Activated naive CD4-positive, alpha-beta T cell treated with anti-CD3 and anti-CD28 coated beads, Interleukin-2, amount 10 ng/mL, durations not matched to agents 5 hours and 36 hours (primary cell): ENCODE data around the gene BEX5. TPM values are rescaled to one million over a fixed set of nuclear protein-coding genes. Genes with fewer than 3 reads are reported as not detected.

Source experiments
- total RNA-seq, 2 experiments: library from RNA; stranded (reverse); gene quantifications; one replicate each; pipeline ENCODE4 v1.2.3, GENCODE V29; 2021

Gene BEX5
- total RNA-seq: 1 to 10 TPM; 4.6 to 5.8 TPM

DNA sequence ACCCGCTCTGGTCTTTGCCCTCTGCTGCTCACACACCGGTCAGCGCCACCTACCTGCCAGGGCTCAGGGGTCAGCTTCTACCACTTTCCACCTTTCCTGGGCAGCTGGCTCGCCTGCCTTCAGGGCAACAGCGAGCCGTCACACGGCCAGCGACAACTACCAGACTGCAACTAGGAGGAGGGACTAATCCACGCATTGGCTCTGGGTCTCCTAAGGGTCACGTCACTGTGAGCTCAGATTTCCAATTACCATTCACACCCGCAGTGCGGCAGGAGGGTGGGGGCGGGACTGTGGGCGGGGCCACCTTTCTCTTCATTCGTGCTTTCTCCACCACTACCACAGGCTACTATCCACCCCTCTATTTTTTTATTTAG lies at the start of gene BEX5:
BEX5 (minus strand) TSS at position 172 of the 374 bp plus-strand sequence. CDS start 1,712 bp downstream, outside the sequence.

GRCh38 chrX:102142274-102142673 lies 13.5 kb downstream of the BEX5 start, which contains the start of gene TCEAL6:
Gene TCEAL6 (minus strand): TSS chrX:102142481.

DNA sequence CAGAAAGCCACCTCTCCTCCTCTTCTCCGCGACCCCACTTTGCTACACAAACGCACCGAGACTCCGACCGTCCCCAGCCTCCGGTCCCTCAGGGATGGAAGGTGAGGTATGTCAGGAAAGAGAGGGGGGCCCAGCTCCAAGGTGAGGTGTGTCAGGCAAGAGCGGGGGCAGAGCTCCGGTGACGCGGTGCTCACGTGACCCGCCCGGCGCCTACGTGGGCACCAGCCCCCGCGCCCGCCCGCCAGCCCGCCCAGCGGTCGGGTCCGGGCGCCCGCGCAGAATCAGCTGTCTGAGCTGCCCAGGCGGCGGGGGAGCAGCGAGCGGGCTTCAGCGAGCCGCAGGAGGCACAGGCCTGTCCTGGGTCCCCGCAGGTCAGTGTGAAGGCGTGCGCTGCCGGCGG lies 30.3 kb downstream of the BEX5 start, which contains the start of gene TCEAL2:
TCEAL2 (plus strand) TSS at position 244 of the 400 bp plus-strand sequence. CDS start 1,152 bp downstream, outside the sequence.

Other genes with a start within 250 kb of the BEX5 start
- 1 to 10 TPM; 6.0 TPM for gene ZMAT1, start 223.9 kb downstream of the BEX5 start, total RNA-seq
- under 1 TPM; 0.22 to 0.25 TPM for gene TCEAL2, start 30.3 kb downstream of the BEX5 start, total RNA-seq
- gene TCEAL6, start 13.5 kb downstream of the BEX5 start, total RNA-seq: not detected
- gene TCP11X1, start 59.3 kb upstream of the BEX5 start, total RNA-seq: not detected
- gene NXF2, start 91.2 kb upstream of the BEX5 start, total RNA-seq: not detected